ENCODE results near the gene TICAM2.

- peak; percentile 17 for TF ChIP-seq TAF7 (optimal IDR thresholded peaks at IDR 0.05; ENCODE audit: borderline replicate concordance, low read depth, low read length)
- TF ChIP-seq EZH2 (IDR thresholded peaks at IDR 0.05; ENCODE audit: low read depth, low read length, severe bottlenecking), result no peak
- no peak for TF ChIP-seq SP1 (IDR thresholded peaks at IDR 0.05; ENCODE audit: low read depth, low read length)
- TF ChIP-seq RFX5 (IDR thresholded peaks at IDR 0.05; ENCODE audit: borderline replicate concordance, low read depth, low read length), result no peak
- peak in 2 of 3 experiments; percentile 70 to 72; a peak in 3 of 4 replicates for TF ChIP-seq CTCF (IDR thresholded peaks at IDR 0.05; ENCODE audit: control extremely low read depth in 1 of 3, insufficient read depth in 1 of 3, low read depth in 1 of 3, low read length in 3 of 3)
- TF ChIP-seq BACH1 (IDR thresholded peaks at IDR 0.05; ENCODE audit: low read length), result no peak
- TF ChIP-seq PHF8 (conservative IDR thresholded peaks at IDR 0.05; ENCODE audit: low read depth, low read length), result no peak
- TF ChIP-seq JUN (IDR thresholded peaks at IDR 0.05; ENCODE audit: low read depth, low read length), result no peak
These were observed 53.1 kb downstream of the TICAM2 start for GRCh38 chr5:115549154-115549553.

All from H1 (cell line).